Activated naive CD8-positive, alpha-beta T cell treated with anti-CD3 and anti-CD28 coated beads, Interleukin-2, amount 50 U/mL, for 24 hours (primary cell): ENCODE measurements around the gene TESK2.

Experiments used
- ATAC-seq: fragments of 150-1000 bp; cut with Tn5 transposase; one replicate; pipeline ENCODE4 v1.10.0; 2021
- DNase-seq: peaks from one replicate; pipeline ENCODE4 v3.0.0; 2021
- H3K27ac Mint-ChIP-seq: one replicate; pipeline ENCODE4 v1.8.0; 2021; ENCODE audit warnings: mild to moderate bottlenecking, mixed read lengths
- H3K27me3 Mint-ChIP-seq: one replicate; pipeline ENCODE4 v1.8.0; 2021; ENCODE audit warnings: mixed read lengths
- H3K36me3 Mint-ChIP-seq: one replicate; pipeline ENCODE4 v1.8.0; 2021; ENCODE audit warnings: low read depth, mixed read lengths
- H3K4me1 Mint-ChIP-seq: one replicate; pipeline ENCODE4 v1.8.0; 2021; ENCODE audit warnings: mixed read lengths
- H3K4me3 Mint-ChIP-seq: one replicate; pipeline ENCODE4 v1.8.0; 2021; ENCODE audit warnings: mild to moderate bottlenecking, moderate library complexity, mixed read lengths
- H3K9me3 Mint-ChIP-seq: one replicate; pipeline ENCODE4 v1.8.0; 2021; ENCODE audit warnings: mixed read lengths

The TESK2 gene

DNA sequence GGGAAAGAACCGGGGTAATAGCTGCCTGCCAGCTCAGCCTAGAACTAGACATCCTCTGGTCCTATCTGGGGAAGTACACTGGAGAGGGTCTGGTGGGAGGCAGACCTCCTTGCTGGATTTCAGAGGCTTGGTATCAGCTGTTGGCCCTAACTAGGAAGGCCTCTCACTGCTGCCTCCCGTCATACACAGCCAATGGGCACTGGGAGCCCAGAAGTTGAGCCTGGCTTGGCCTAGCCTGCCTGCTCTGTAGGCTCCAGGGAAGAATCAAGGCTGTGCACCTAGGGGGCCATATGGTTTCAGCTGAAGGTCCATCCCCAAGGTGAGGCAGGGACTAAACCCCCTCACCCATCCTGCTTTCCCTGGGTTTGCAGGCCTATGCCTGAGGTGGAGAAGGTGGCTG is 146.5 kb downstream of the TESK2 start:
- H3K36me3 Mint-ChIP-seq = peaks cover 56% of the 10 kb centered on the region
- H3K9me3 Mint-ChIP-seq = no peaks in the 10 kb centered on the region
- DNase-seq (no peak), ATAC-seq (no peak)
- H3K4me1 Mint-ChIP-seq = peaks cover 34% of the 10 kb centered on the region
- no peaks in the 10 kb centered on the region for H3K27me3 Mint-ChIP-seq
- peak overlapping the region; percentile 19 for H3K27ac Mint-ChIP-seq
- no peak overlapping the region for H3K4me3 Mint-ChIP-seq

DNA sequence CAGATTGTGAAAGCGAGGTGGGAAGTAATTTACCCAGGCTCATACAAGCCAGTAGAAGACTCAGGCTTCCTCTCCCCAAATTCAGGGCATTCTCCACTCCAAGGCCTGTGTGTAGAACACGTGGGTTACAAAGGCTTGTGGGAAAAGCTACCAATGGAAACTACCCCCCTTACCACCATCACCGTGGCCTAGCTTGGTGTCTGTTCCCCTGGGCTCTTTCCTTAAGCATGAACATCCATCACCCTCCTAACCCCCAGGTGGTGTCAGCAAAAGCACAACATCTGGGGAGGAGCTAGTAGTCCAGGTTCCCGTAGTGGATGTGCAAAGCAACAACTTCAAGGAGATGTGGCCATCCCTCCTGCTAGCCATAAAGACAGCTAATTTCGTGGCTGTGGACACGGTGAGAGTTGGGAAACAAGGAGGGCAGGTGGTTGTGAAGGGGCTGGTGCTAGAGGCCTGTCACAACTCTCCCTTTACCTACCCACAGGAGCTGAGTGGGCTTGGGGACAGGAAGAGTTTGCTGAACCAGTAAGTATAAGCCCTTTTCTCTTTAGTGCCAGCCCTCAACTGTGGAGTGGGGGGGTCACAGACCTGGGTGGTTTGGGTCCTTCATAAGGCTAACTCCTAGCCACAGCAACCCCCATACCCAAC is 150.0 kb downstream of the TESK2 start:
- peak; percentile 3 for ATAC-seq
- H3K9me3 Mint-ChIP-seq = peaks cover 4% of the 10 kb centered on the region
- peak overlapping the region; percentile 100 for H3K4me3 Mint-ChIP-seq
- DNase-seq = no peak
- H3K4me1 Mint-ChIP-seq = peaks cover 47% of the 10 kb centered on the region
- no peaks in the 10 kb centered on the region for H3K27me3 Mint-ChIP-seq
- H3K27ac Mint-ChIP-seq = peak overlapping the region; percentile 100
- H3K36me3 Mint-ChIP-seq = peaks cover 62% of the 10 kb centered on the region

- Mint-ChIP-seq H3K27ac (peak within 1 kb of the TSS; percentile 100), H3K36me3 (peaks cover 57% of the 10 kb centered on the region), H3K4me1 (peaks cover 47% of the 10 kb centered on the region), H3K9me3 (peaks cover 4% of the 10 kb centered on the region), H3K4me3 (peak within 1 kb of the TSS; percentile 100), H3K27me3 (no peaks in the 10 kb centered on the region)
- DNase-seq = peak; percentile 97
- ATAC-seq = peak; percentile 91
Observed at GRCh38 chr1:45339789-45340558, 151.0 kb downstream of the TESK2 start, which contains the start of the genes MUTYH and TOE1. Gene MUTYH, minus strand, starts transcription at chr1:45340440. Its CDS starts 5,935 bp downstream, at chr1:45334505. Gene TOE1, plus strand, starts transcription at chr1:45340170. Its CDS starts 83 bp downstream, at chr1:45340253.

GRCh38 chr1:45337630-45338325 is 153.2 kb downstream of the TESK2 start:
- H3K4me1 Mint-ChIP-seq = peaks cover 48% of the 10 kb centered on the region
- peaks cover 4% of the 10 kb centered on the region for H3K9me3 Mint-ChIP-seq
- no peak for ATAC-seq
- H3K4me3 Mint-ChIP-seq = peak overlapping the region; percentile 100
- no peak for DNase-seq
- peaks cover 41% of the 10 kb centered on the region for H3K36me3 Mint-ChIP-seq
- H3K27ac Mint-ChIP-seq = peak overlapping the region; percentile 43
- H3K27me3 Mint-ChIP-seq = no peaks in the 10 kb centered on the region

DNA sequence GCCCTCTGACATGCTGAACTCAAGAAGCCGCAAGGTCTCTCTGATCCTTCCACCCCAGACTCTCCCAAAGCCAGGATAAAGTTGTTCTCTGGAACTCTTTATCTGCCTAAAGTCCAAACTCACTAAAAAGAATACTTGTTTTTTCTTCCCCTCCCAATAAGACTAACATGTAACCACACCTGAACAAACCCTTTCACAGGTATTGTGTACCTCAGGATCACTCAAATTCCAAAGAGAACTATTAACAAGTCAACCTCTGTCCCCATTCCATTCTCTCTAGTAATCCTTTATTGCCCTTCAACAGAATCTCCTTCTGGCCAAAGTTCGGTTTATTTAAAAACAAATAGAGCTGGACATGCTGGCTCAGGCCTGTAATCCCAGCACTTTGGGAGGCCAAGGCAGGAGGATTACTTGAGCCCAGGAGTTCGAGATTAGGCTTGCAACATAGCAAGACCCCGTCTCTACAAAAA is 155.1 kb downstream of the TESK2 start:
- Mint-ChIP-seq H3K36me3 (peaks cover 28% of the 10 kb centered on the region), H3K4me1 (peaks cover 32% of the 10 kb centered on the region), H3K27me3 (no peaks in the 10 kb centered on the region), H3K9me3 (peaks cover 4% of the 10 kb centered on the region), H3K4me3 (no peak overlapping the region), H3K27ac (no peak overlapping the region)
- DNase-seq = no peak
- no peak for ATAC-seq

- H3K9me3 Mint-ChIP-seq = peaks cover 4% of the 10 kb centered on the region
- H3K27me3 Mint-ChIP-seq = no peaks in the 10 kb centered on the region
- DNase-seq (no peak), ATAC-seq (no peak)
- no peak overlapping the region for H3K27ac Mint-ChIP-seq
- H3K4me3 Mint-ChIP-seq = no peak overlapping the region
- H3K4me1 Mint-ChIP-seq = peaks cover 29% of the 10 kb centered on the region
- H3K36me3 Mint-ChIP-seq = peaks cover 21% of the 10 kb centered on the region
Observed at GRCh38 chr1:45334308-45335245, 156.4 kb downstream of the TESK2 start.

- DNase-seq (no peak), ATAC-seq (no peak)
- Mint-ChIP-seq H3K27me3 (no peaks in the 10 kb centered on the region), H3K27ac (no peak overlapping the region), H3K36me3 (peaks cover 22% of the 10 kb centered on the region), H3K4me1 (peaks cover 27% of the 10 kb centered on the region), H3K9me3 (no peaks in the 10 kb centered on the region), H3K4me3 (no peak overlapping the region)
Observed at GRCh38 chr1:45332346-45332720, 158.6 kb downstream of the TESK2 start.

DNA sequence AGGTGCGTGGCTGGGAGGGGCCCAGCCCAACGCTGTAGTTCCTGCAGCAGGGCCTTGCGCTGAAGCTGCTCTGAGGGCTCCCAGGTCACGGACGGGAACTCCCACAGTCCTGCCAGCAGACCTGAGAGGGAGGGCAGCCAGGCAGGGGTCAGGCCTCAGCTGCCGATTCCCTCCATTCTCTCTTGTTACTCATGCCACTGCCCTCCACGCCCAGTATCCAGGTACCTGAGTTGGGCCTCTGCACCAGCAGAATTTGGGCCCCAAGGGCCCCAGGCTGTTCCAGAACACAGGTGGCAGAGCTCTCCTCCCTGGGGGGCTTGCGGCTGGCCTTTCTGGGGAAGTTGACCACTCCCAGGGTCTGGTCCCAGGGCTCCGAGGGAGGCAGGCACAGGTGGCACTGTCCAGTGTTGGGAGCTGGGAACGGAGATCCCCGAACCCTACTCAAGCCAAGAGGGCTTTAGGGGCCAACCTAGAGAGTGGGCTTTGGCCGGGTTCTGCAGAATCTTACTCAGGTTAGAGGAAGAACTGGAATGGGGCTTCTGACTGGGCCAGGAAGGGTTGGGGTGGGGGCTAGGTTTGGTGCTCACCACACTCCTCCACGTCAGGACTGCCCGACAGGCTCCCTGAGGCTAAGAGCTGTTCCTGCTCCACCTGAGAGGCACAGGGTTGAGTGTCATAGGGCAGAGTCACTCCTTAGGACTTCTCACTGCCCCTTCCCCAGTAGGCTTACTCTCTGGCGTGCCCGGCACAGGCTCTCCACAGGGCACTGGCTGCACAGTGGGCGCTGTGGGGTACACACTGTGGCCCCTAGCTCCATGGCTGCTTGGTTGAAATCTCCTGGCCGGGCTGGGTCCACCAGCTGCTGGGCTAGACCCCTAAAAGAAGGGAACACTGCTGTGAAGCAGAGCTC is 159.3 kb downstream of the TESK2 start:
- Mint-ChIP-seq H3K9me3 (no peaks in the 10 kb centered on the region), H3K36me3 (peaks cover 22% of the 10 kb centered on the region), H3K27ac (no peak overlapping the region), H3K27me3 (no peaks in the 10 kb centered on the region), H3K4me3 (no peak overlapping the region), H3K4me1 (peaks cover 27% of the 10 kb centered on the region)
- DNase-seq (no peak), ATAC-seq (no peak)

- H3K4me1 Mint-ChIP-seq = peaks cover 29% of the 10 kb centered on the region
- peaks cover 22% of the 10 kb centered on the region for H3K36me3 Mint-ChIP-seq
- ATAC-seq = no peak
- DNase-seq = no peak
- peak overlapping the region; percentile 85 for H3K4me3 Mint-ChIP-seq
- H3K9me3 Mint-ChIP-seq = no peaks in the 10 kb centered on the region
- peak overlapping the region; percentile 32 for H3K27ac Mint-ChIP-seq
- no peaks in the 10 kb centered on the region for H3K27me3 Mint-ChIP-seq
Observed at GRCh38 chr1:45329445-45329844, 161.5 kb downstream of the TESK2 start.

- Mint-ChIP-seq H3K9me3 (no peaks in the 10 kb centered on the region), H3K4me1 (peaks cover 26% of the 10 kb centered on the region), H3K27me3 (no peaks in the 10 kb centered on the region), H3K27ac (peak overlapping the region; percentile 76), H3K4me3 (peak overlapping the region; percentile 85), H3K36me3 (peaks cover 22% of the 10 kb centered on the region)
- no peak for DNase-seq
- ATAC-seq = no peak
Observed at GRCh38 chr1:45328680-45329079, 162.3 kb downstream of the TESK2 start.

- peak; percentile 31 for ATAC-seq
- DNase-seq = no peak
- Mint-ChIP-seq H3K27ac (peak overlapping the region; percentile 75), H3K4me1 (peaks cover 26% of the 10 kb centered on the region), H3K9me3 (no peaks in the 10 kb centered on the region), H3K27me3 (no peaks in the 10 kb centered on the region), H3K4me3 (peak overlapping the region; percentile 85), H3K36me3 (peaks cover 22% of the 10 kb centered on the region)
Observed at GRCh38 chr1:45327644-45328515, 163.1 kb downstream of the TESK2 start.
